ENCODE results near the gene ARFGEF2. TPM values are rescaled to one million over a fixed set of nuclear protein-coding genes. Genes with fewer than 3 reads are reported as not detected.

Gene ARFGEF2
- total and polyA plus RNA-seq, 10 of the 15 experiments (the other 5 are each of a cell fraction or from before 2014, with no cell fraction given), result 5.2 to 24.1 (median 17.7) TPM

GRCh38 chr20:48962421-48962820 lies 40.9 kb downstream of the ARFGEF2 start:
- no peak for FAIRE-seq
- ChIA-PET CTCF (no interaction called here), POLR2A (no interaction called here), RAD21 (ENCODE audit: unreplicated experiment) (no interaction called here), SMC1A (ENCODE audit: uncharacterized antibody, unreplicated experiment) (interaction anchor here (2.0 kb wide), 1 partner anchor 9 kb away, joined by 5 read pairs; no protein-coding TSS in a partner anchor)
- H3K4me2 ChIP-seq (ENCODE audit: control insufficient read depth, insufficient read depth), result no peak overlapping the region
- H3K4me1 ChIP-seq (ENCODE audit: control insufficient read depth, insufficient read depth, low read length), result no peaks in the 10 kb centered on the region
- no peak for DNase-seq (ENCODE audit: low read depth, low spot score)
- H3K36me3 ChIP-seq (ENCODE audit: control insufficient read depth in 2 of 2, insufficient read depth in 2 of 2, low read length in 1 of 2), result peaks cover 7 to 15% of the 10 kb centered on the region in 2 experiments; a peak in 3 of 4 replicates
- intact Hi-C loops (cut with micrococcal nuclease; ENCODE audit: unreplicated experiment), result loop anchor here (10.0 kb wide), 1 partner anchor 308 kb away; no protein-coding TSS in a partner anchor
- in situ Hi-C loops (cut with MboI), result no loop called here
- no peaks in the 10 kb centered on the region for H3K9me3 ChIP-seq (replicated peaks; ENCODE audit: control insufficient read depth, insufficient read depth, low read length)
- no peak overlapping the region for H2AFZ ChIP-seq (ENCODE audit: control insufficient read depth, low read depth, low read length)
- no peaks in the 10 kb centered on the region for H4K20me1 ChIP-seq (ENCODE audit: control insufficient read depth, insufficient read depth)
- no peak overlapping the region for H3K4me3 ChIP-seq
- TF ChIP-seq BCL3 (IDR thresholded peaks at IDR 0.05; ENCODE audit: borderline replicate concordance, insufficient read depth, low read depth, low read length, poor library complexity, severe bottlenecking) (no peak), BCL11A (IDR thresholded peaks at IDR 0.05; ENCODE audit: low read depth, low read length) (no peak)
- H3K9ac ChIP-seq (ENCODE audit: control insufficient read depth, insufficient read depth, low read length), result no peak overlapping the region
- no peaks in the 10 kb centered on the region for H3K27me3 ChIP-seq (replicated peaks in 1 of 2; ENCODE audit: control insufficient read depth in 2 of 2, insufficient read depth in 2 of 2, low read length in 1 of 2)
- WGBS (ENCODE audit: insufficient coverage, insufficient replicate concordance, low lambda C conversion rate, missing lambda C conversion rate), result 97% methylated on average over 4 of the region's 4 CpGs
- BruUV-seq (replicated peaks), result no TSS peak
- no peak overlapping the region for H3K27ac ChIP-seq (ENCODE audit: control insufficient read depth, insufficient read depth)
- no peak for ATAC-seq
- no peaks in the 10 kb centered on the region for H3K79me2 ChIP-seq (ENCODE audit: control insufficient read depth, insufficient read depth, low read length)

GRCh38 chr20:48962976-48963771 lies 41.7 kb downstream of the ARFGEF2 start:
- Histone ChIP-seq H3K9me3 (replicated peaks; ENCODE audit: control insufficient read depth, insufficient read depth, low read length) (no peaks in the 10 kb centered on the region), H3K4me3 (no peak overlapping the region), H3K27ac (ENCODE audit: control insufficient read depth, insufficient read depth) (no peak overlapping the region), H3K27me3 (replicated peaks in 1 of 2; ENCODE audit: control insufficient read depth in 2 of 2, insufficient read depth in 2 of 2, low read length in 1 of 2) (no peaks in the 10 kb centered on the region), H3K36me3 (ENCODE audit: control insufficient read depth in 2 of 2, insufficient read depth in 2 of 2, low read length in 1 of 2) (peaks cover 5 to 15% of the 10 kb centered on the region in 2 experiments; a peak in 3 of 4 replicates), H3K4me2 (ENCODE audit: control insufficient read depth, insufficient read depth) (no peak overlapping the region), H3K79me2 (ENCODE audit: control insufficient read depth, insufficient read depth, low read length) (no peaks in the 10 kb centered on the region), H4K20me1 (ENCODE audit: control insufficient read depth, insufficient read depth) (no peaks in the 10 kb centered on the region), H2AFZ (ENCODE audit: control insufficient read depth, low read depth, low read length) (no peak overlapping the region), H3K9ac (ENCODE audit: control insufficient read depth, insufficient read depth, low read length) (no peak overlapping the region), H3K4me1 (ENCODE audit: control insufficient read depth, insufficient read depth, low read length) (no peaks in the 10 kb centered on the region)
- no peak for FAIRE-seq
- 92% methylated on average over 11 of the region's 11 CpGs for WGBS (ENCODE audit: insufficient coverage, insufficient replicate concordance, low lambda C conversion rate, missing lambda C conversion rate)
- ChIA-PET CTCF (no interaction called here), POLR2A (no interaction called here), SMC1A (ENCODE audit: uncharacterized antibody, unreplicated experiment) (interaction anchor here (2.0 kb wide), 1 partner anchor 10 kb away, joined by 5 read pairs; no protein-coding TSS in a partner anchor), RAD21 (ENCODE audit: unreplicated experiment) (no interaction called here)
- intact Hi-C loops (cut with micrococcal nuclease; ENCODE audit: unreplicated experiment), result loop anchor here (10.0 kb wide), 1 partner anchor 308 kb away; no protein-coding TSS in a partner anchor
- no peak for DNase-seq (ENCODE audit: low read depth, low spot score)
- BruUV-seq (replicated peaks), result no TSS peak
- ATAC-seq, result no peak
- in situ Hi-C loops (cut with MboI), result no loop called here
- TF ChIP-seq KDM1A (IDR thresholded peaks at IDR 0.05; ENCODE audit: borderline replicate concordance), result no peak
- no peak for TF ChIP-seq NFIC (IDR thresholded peaks at IDR 0.05; ENCODE audit: low read depth, low read length)
- no peak for TF ChIP-seq SUPT20H (IDR thresholded peaks at IDR 0.05; ENCODE audit: borderline replicate concordance, control insufficient read depth, low read depth, low read length)
- no peak for TF ChIP-seq REST (IDR thresholded peaks at IDR 0.05; ENCODE audit: low read depth, low read length)
- no peak for TF ChIP-seq E4F1 (IDR thresholded peaks at IDR 0.05; ENCODE audit: borderline replicate concordance, partially characterized antibody)
